CD4-positive, alpha-beta T cell treated with Interferon alpha-2 for 1 hour (primary cell): Measurements from ENCODE around the gene SLC16A12.

Experiments
- DNase-seq, 2 donors: peaks; one replicate each; pipeline ENCODE4 v3.0.0-alpha.2; 2020 to 2022

Gene SLC16A12

DNA sequence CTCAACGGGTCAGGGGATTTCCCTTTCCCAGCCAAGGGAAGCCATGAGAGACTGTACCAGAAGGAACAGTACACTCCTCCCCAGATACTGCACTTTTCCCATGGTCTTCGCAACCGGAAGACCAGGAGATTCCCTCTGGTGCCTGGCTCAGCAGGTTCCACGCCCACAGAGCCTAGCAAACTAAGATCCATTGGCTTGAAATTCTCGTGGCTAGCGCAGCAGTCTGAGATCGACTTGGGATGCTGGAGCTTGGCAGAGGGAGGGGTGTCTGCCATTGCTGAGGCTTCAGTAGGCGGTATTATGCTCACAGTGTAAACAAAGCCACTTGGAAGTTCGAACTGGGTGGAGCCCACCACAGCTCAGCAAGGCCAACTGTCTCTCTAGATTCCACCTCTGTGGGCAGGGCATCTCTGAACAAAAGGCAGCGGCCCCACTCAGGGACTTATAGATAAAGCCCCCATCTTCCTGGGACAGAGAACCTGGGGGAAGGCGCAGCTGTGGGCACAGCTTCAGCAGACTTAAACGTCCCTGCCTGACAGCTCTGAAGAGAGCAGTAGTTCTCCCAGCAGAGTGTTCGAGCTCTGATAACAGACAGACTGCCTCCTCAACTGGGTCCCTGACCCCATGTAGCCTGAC is 29.6 kb downstream of the SLC16A12 start:
- DNase-seq: no peak

DNA sequence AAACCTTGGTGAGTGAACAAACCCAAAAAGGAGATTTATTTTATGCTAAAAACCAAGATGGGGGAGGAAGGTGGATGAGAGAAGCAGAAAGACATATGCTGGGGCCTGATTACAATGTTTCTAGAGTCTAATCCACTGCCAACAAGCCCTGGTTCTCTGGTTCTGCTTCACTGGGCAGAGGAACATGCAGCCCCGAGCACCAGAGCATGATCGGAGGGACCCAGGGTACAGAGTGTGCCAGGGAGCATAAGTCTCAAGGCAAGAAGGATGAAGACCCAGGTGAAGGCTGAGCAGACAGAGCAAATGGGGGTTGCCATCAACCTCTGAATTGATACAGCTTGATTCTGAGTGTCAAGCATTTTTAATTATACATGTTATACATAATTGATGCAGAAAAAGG is 30.7 kb downstream of the SLC16A12 start:
- DNase-seq: no peak

DNA sequence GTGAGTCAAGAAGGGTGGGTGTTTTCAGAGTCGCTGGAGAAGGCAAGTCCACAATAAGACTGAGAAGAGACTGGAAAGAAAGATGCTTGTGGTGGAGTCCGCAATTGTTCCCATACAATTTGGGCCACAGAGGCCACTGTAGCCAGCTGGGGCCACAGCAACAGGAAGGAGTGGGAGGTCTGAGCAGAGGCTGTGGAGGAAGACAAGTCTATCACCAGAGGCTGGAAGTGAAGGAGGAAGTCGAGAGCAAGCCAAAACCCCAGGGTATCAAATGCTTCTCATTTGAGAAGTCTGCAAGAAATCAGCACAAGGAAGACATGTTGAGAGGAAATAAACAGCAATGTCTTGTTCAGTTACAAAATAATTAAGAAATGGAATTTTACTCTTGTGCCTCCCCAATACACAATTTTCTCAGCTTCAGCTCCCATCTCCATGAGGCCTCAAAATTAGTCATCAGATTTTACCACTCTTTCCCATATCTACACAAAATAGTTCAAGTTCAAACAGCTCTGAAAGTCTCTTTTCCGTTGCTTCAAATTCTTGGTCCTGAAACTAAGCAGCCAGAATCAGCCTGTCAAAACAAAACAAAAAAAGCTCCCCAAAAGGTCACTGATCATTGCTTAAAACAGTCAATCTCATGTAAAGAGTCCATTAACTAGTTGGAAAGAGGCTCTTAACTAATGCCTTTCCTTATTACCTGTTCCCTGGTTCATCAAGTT is 31.6 kb downstream of the SLC16A12 start:
- DNase-seq: no peak

DNA sequence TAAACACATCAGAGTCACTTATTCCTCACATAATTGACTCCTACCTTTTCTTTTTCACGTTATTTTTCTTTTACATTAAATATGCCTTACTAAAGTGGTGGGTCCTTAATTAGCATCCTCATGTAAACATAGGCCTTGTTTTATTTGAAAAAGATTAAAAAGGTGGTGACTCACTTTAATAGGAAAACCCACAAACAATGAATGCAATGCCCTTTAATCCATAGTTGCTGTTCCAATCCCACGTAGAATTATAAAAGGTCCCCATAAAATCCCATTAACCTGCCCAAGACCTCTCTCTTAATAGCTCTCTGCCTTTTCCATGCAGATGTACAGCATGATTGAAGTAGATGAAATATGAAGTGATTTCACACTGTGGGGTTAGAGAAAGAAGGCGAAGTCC is 32.2 kb downstream of the SLC16A12 start:
- no peak for DNase-seq

DNA sequence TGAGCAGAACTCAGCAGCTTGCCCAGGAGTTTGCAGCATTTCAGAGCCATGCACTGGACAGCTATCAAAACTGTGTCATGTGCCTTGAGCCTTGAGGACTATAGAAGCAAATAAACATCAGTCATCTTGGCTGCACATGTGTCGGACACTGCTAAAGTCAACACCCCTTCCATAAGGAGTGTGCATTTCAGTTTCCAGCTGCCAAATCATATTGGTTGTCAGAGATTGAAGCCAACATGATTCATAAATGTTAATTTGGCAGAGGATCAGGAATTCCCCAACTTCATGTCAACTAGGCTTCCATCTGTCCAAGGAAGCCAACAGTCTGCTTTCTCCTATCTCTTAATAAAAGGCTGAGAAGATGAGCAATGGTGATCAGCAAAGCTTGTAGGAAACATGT is 32.8 kb downstream of the SLC16A12 start:
- DNase-seq: no peak

DNA sequence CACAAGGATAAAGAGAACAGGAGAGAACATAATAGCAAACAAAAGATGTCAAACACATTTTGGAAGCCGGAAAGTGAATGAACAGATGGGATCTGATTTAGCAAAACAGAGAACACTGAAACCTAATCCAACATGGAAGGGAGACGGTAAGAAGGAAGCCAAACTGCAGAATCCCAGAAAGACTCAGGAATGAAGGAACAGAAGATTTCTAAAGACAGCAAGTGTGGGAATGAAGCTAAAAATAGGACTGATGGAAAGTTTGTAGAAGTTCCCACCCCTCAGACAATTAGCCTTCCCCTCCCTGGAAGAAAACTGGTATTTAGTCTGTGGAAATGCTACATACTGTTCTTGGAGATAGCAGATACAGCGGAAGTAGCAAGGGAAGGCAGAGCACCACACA is 40.8 kb downstream of the SLC16A12 start:
- DNase-seq: no peak

DNA sequence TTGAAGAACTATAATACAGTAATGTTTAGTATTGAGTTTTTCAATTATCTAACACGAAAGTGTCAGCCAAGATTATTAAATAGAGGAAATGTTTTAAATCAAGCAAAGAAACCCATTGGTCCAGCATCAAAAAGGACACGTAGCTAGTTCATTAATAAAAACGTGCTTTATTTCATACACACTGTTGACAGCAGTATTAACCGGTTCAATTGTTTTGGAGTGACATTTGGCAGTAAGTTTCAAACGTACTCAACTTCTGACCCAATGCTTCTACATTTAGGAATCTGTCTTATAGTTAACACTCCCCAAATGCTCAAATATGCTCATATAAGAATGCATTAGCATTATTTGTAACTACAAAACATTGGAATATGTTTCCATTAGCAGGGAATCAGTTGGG is 41.3 kb downstream of the SLC16A12 start:
- DNase-seq: no peak

DNA sequence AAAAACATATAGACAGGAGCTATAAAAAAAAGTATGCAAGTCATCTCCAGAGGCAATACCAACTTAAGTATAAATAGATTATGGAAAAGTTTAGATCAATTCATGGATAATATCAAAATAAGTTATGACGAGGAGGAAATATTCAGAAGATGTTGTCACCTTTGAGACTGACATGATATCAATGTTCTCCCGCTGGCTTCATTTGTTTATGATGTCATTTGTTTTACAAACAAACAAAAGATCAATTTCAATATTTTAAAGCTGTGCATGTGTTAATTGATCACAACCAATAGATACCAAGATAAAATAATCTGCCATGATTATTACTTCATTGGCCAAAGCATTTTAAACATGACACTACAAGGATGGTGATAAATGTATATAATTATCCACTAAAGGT is 43.5 kb downstream of the SLC16A12 start:
- no peak for DNase-seq

DNA sequence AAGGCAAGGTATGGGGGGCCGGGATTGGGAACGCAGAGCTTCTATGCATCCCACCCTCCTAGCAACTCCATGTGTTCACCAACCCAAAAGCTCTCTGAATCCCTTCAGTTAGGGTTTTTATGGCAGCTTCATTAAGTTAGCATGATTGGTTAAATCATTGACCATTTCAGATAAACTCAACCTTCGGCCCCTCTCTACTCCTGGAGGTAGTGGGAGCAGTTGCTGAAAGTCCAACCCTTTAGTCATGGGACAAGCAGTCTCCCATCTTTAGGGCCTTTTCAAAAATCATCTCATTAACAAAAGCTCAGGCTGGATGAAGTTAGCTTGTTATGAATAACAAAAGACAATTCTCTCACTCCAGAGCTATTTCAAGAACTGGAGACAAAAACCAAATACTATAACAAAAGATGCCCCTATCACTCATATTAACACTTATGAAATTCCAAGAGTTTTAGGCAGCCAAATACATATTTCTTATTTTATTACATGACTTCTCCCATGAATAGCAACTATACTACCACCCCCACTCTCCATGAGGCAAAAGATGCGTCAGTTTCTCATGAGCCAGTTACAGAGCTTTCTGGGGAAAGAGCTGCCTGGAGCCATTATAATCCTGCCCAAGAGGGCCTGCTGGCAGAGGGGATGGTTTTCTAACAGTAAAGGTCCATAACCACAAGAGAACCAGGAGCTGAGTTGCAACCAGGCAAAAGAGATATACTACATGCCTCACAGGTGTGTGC is 44.6 kb downstream of the SLC16A12 start:
- DNase-seq: no peak

DNA sequence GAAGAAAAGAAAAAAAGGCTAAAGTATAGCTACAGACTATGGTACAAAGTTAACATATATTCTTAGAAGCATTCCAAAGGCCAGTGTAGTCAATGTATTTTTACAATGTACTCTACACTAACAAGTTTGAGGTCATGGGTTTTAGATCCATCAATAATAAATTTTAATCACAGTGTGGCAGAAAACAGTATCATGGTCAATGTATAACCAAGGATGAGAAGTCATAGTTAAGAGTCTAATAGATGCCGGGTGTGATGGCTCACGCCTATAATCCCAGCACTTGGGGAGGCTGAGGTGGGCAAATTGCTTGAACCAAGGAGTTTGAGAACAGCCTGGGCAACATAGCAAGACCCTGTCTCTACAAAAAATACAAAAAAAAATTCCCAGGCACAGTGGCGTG is 53.1 kb downstream of the SLC16A12 start:
- DNase-seq: no peak

DNA sequence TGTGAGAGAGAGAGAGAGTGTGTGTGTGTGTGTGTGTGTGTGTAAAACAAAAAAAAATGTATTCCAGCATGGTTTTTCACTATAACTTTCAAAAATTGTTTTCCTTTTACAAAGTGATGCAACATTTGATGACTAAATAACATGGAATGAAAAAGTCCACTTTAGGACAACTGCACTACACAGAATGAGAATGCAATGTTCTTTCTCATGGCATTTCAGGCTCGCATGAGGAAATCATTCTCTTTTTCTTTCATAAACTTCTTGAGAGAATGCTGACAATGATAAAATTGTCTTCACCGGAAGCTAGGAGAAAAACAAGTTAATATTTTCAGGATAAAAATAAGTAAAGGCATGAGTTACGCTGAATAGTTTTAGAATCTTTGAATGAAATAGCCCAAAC is 53.7 kb downstream of the SLC16A12 start:
- DNase-seq: no peak

DNA sequence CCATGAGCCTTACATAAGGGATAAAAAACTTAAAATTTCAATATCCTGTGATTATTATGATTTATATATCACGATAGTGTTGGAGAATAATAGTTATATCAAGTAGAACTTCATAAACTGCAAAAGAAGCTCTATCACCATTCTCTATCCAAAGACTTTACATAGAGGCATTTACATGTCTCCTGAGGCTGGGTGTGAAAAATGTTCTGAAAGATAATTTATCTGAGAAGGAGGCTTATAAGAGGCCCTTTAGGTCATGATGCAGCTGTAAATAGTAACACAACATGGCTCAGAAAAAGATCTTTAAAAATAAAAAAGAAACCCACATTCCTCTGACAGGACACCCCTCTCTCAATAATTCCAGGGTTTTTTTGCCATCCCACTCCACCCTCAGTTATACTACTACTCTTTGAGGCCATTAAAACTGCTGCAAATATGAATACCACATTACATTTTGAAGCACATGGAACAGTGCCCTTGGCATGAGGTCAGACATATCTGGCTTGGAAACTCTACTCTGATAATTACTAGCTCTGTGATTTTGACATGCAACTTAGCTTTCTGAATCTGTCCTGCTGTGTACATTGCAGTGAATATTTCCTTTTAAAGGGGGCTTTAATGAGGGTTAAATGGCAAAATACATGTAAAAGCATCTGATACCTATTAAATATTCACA is 55.5 kb downstream of the SLC16A12 start:
- no peak for DNase-seq

DNA sequence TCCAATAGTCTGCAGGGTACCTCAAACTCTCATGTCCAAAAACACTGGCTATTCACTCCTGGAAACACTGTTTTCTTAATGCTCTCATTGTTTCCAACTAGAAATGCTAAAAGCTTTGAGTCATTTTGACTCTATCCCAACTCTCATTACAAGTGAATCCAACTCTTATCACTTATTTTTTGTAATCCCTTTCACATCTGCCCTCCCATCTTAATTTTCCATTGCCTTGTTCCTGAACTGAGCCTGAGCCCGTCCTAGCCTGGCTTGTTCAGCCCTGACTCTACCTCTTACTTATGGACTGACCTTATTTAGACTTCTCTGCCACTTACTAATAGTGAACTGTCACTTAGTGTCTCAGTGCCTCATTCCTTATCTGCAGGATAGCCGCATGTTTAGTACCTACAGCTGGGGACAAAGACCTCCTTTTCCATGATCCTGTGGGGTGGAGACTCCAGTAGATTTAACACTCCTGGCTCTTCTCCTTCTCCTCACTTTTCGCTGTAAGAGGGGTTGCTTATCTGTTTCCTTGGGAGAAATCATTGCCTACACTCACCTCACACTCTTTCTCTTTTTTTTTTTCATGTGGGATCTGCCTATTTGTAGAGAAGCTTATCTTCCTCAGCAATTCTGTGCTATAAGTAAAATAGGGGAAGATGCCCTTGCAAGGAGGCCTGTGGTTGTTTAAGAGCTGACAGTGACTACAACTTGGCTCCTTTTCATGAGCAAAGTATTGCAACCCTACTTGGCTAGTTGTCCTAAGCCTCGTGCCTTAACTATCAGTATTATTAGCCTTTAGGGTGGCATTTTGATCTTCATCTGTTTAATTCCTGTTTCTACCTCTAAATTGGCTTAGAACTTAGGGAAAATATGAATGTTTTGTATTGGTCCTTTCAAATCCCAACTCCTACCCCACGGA is 56.4 kb downstream of the SLC16A12 start:
- no peak for DNase-seq

DNA sequence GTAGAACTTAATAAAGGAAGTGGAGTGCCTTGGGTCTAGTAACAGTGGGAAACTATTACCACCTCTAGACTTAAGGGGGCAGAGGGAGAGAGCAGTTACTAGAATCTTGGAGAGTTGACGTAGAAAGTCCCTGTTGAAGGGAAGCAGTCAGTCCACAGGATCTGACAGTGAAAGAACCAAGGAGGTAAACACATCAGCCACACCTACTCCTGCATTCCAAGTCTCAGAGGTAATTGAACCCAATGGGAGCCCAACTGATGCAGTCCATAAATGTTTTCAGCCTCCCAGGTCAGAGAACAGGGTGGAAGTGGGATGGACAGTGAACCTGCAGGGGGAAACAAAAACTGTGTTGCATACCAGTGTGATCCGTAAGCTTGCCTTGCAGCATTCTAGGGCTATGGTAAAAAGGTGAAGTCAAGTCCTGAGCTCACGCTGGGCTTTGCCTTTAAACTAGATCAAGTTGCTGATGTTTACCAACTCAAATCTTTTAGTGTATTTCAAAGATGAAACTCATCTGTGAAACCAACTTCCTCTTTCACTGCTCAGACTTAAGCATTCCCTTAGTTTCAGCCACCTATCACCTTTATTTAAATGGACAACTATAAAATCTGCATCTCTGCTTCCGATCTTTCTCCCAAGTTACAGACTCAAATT is 57.2 kb downstream of the SLC16A12 start:
- no peak for DNase-seq

DNA sequence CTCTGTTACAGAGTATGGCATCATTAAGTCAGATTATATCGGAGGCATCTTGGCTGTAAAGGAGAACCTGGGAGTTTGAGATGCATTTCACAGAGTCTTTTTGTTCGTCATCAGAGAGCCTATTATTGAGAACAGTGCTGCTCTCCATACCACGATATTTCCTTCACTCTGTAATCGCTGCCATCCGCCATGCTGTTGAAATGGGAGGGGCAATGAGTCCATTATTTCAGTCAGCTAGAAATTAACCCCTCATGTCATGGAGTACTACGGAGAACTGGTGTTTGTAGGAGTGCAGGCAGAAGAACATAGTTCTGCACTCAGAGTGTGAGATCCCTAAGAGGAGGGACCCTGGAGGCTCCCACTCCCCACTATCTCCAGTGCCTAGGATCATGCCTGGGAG is 59.2 kb downstream of the SLC16A12 start:
- no peak for DNase-seq

DNA sequence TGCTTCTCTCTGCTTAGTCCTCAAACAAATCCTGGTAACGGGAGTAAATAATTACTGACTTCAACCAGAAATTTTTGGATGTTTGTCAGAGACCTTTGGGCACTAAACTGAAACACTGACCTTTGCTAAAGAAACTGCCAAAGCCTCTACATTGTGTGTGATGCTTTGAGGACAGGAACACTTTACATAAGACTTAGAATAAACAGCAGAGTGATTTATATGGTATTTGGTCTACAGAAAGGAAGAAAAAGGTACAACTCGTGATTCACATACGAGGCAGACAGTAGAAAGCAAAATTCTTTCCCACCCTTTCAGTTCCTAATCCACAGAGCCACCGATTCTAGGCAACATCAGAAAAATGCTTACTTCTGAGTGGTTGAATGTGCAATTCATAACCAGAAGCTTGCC is 59.8 kb downstream of the SLC16A12 start:
- no peak for DNase-seq

DNA sequence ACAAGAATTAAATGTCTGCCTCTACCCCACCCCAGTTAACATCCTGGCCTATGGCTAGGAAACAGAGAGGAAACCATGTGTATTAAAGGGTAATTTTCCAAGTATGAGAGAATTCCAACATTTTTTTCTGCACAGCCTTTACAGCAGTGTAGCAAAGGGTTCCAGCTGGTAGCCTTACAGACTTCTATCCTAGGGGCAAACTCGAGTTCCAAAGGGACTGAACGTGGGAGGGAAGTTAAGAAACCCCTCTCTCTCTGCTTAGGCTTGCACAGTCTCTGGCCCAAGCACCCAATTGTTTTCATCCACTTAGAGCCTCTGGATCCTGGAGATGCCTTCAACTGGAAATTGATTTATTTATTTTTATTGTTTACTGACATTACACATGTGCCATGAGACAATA is 60.3 kb downstream of the SLC16A12 start:
- no peak for DNase-seq

DNA sequence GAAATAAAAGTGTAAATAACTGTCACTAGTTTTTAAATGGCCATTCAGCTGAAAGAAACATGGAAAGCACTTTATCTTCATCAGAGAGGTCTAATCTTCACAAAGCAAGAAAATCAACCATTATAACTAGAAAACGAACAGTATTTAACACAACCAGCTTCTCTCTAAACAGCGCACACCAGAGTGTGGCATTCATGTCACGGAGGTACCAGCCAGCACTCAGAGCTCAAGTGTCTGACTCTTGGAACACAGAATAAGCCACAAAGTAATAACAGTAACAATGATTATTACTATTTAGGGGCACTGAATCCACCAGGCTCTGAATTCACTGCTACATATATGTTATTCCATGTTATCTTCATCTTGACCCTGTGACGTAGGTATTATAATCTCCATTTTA is 60.9 kb downstream of the SLC16A12 start:
- DNase-seq: no peak

DNA sequence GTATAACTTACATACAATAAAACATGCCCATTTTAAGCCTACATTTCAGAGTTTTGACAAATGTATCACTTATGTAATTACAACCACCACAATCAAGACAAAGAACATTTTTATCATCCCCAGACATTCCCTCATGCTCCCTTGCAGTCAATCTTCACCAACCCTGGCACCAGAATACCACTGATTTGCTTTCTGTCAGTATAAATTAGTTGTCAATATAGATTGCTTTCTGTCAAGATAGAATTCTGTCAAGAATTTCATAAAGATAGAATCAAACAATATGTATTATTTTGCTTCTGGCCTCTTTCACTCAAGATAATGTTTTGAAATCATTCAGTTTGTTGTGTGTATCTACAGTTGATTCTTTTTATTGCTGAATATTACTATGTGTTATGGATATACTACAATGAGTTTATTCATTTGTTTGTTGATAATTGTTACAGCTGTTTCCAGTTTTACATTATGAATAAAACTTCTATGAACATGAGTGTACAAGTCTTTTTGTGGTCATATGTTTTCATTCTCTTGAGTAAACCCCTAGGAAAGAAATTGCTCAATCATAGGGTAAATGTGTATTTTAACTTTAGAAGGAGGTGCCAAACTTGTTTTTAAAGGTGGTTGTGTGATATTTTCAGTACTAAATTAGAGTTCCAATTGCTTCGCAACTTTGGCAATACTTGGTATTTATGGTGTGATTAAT is 64.1 kb downstream of the SLC16A12 start:
- DNase-seq: no peak

DNA sequence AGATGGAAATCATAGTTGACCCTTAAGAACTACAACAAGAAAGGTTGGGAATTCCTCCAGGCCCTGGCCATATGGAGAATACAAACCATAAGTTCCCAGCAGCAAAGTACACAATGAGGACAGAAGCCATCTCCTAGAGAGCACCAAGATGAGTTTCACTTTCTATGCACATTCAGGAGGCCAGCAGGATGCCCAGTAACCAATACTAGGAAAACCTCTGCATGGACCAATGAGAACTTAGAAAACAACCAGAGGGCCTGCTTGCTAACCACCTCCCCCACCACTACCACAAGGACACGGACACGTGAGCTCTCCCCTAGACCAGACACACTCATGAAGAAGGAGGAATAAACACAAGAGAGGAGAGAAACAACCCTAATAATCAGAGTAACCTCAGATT is 64.8 kb downstream of the SLC16A12 start:
- DNase-seq: no peak

DNA sequence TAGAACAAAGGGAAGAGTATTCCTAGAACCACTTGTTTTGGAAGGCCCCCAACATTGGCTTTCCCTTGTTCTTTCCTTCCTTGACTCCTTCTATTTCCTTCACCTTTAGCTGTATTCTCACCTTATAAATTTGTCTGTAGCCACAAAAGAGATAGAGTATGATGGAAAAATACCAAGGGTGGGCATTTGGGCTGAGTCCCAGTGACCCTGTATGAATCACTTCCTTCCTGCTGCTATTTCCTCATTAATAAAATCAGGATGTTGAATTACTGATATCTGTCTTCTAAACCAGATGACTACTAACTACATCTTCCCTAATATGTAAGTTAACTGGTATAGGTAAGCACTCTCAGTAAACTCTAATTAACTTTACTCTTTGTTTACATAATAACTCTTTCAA is 65.9 kb downstream of the SLC16A12 start:
- no peak for DNase-seq
